PC-9 (cell line): ENCODE data around the gene RBM8A.

ENCODE experiments used
- EZH2 ChIP-seq: fragments of 200-600 bp; sonication (generic); IDR thresholded peaks from 2 replicates; pipeline ENCODE4 v1.8.0; 2017; ENCODE audit warnings: antibody characterized with exemption, low read depth
- TF ChIP-seq, protein P1 (sequence below): fragments of 200-600 bp; sonication (generic); conservative IDR thresholded peaks from 2 replicates; pipeline ENCODE4 v1.6.1; 2017; ENCODE audit warnings: mixed run types, antibody characterized with exemption, mild to moderate bottlenecking, moderate library complexity

DNA sequence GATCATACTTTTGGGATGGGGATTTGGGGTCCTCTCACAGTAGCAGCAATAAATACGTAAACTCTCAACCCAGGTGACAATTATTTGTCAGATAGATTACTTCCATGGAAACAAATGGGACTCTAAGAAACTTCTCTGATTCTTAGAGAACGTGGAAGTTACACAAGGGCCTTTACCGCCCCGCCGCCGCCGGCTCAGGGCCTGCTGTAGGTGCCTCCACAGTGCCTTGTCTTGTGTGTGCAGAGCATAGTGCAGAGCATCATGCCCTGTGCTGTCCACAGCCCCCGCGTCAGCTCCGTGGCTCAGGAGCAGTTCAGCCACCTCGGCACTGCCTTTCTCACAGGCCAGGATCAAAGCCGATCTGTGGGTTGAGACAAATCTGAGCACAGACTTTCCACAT is 52.6 kb downstream of the RBM8A start:
- TF ChIP-seq, protein P1, sequence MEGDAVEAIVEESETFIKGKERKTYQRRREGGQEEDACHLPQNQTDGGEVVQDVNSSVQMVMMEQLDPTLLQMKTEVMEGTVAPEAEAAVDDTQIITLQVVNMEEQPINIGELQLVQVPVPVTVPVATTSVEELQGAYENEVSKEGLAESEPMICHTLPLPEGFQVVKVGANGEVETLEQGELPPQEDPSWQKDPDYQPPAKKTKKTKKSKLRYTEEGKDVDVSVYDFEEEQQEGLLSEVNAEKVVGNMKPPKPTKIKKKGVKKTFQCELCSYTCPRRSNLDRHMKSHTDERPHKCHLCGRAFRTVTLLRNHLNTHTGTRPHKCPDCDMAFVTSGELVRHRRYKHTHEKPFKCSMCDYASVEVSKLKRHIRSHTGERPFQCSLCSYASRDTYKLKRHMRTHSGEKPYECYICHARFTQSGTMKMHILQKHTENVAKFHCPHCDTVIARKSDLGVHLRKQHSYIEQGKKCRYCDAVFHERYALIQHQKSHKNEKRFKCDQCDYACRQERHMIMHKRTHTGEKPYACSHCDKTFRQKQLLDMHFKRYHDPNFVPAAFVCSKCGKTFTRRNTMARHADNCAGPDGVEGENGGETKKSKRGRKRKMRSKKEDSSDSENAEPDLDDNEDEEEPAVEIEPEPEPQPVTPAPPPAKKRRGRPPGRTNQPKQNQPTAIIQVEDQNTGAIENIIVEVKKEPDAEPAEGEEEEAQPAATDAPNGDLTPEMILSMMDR: no peak
- TF ChIP-seq EZH2: no peak
